ENCODE results near the gene UBR3. TPM values are rescaled to one million over a fixed set of nuclear protein-coding genes. Genes with fewer than 3 reads are reported as not detected.

Gene UBR3
- total and polyA plus RNA-seq, 2 of the 4 experiments (the other 2 are of a cell fraction): 10.0 to 33.9 TPM

DNA sequence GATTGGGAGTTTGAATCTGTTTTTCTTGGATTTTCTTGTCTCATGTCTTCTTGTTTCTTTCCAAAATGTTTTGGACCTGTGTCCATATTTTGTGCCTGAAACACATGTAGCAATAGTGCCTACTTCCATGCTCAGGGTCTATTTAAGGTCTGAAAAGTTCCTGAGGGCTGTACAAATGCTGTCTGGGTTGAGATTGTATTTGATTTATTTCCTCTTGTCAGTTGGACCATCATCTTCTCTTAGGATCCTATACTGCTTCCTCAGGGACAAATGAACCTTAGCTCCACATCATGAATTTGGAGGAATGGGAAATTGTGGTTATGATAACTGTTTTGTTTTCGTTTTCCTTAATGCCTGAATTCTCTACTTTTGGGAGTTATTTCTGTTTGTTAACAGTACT lies 59.9 kb downstream of the UBR3 start:
- H3K56ac ChIP-seq (ENCODE audit: extremely low read depth, insufficient read depth, low read length): no peak overlapping the region; the same call in 1 of the 2 replicates

More for the DNA sequence above, 59.9 kb downstream of the UBR3 start:
- H3K4ac ChIP-seq (ENCODE audit: low read depth, low read length): no peak overlapping the region
- no CpG with 5 or more reads among the region's 1 CpG for WGBS, 2 experiments (ENCODE audit: extremely low coverage in 2 of 2, insufficient read length in 1 of 2)
- no TSS peak for BruUV-seq (replicated peaks)
- H3K4me2 ChIP-seq (ENCODE audit: low read depth, low read length): no peak overlapping the region
- H3K36me3 ChIP-seq (ENCODE audit: control insufficient read depth, insufficient read depth, low read length): peaks cover 2% of the 10 kb centered on the region; the same call in 1 of the 2 replicates
- no peak overlapping the region for H3K27ac ChIP-seq (ENCODE audit: insufficient read depth, low read length)
- no peak overlapping the region; the same call in 1 of the 2 replicates for H3K23ac ChIP-seq (ENCODE audit: low read depth, low read length)
- H2AK5ac ChIP-seq (ENCODE audit: low read depth, low read length): no peak overlapping the region
- ATAC-seq (ENCODE audit: low read depth) (no peak), DNase-seq (no peak)
- no peak overlapping the region for H2BK20ac ChIP-seq (ENCODE audit: low read depth, low read length)
- H3K4me1 ChIP-seq (ENCODE audit: control insufficient read depth, insufficient read depth, low read length): no peaks in the 10 kb centered on the region; the same call in 1 of the 2 replicates
- no peak overlapping the region for H2BK120ac ChIP-seq (ENCODE audit: low read depth, low read length)
- H3K14ac ChIP-seq (replicated peaks; ENCODE audit: low read depth, low read length): no peak overlapping the region
- ChIA-PET POLR2A (ENCODE audit: unreplicated experiment) (no interaction called here), CTCF (interaction anchor here (0.6 to 1.0 kb wide), 2 partner anchors 11 to 124 kb away, joined by 3 read pairs; no protein-coding TSS in a partner anchor)
- H3K4me3 ChIP-seq (ENCODE audit: insufficient read depth, low read depth, low read length): no peak overlapping the region
- no peak overlapping the region for H4K5ac ChIP-seq (ENCODE audit: low read depth, low read length)
- H3K18ac ChIP-seq (ENCODE audit: low read depth, low read length): no peak overlapping the region
- no peaks in the 10 kb centered on the region for H3K9me3 ChIP-seq (ENCODE audit: control insufficient read depth, insufficient read depth, low read length)
- dilution Hi-C loops (cut with HindIII; ENCODE audit: low sequenced_read_pairs, unreplicated experiment) (no loop called here), intact Hi-C loops (cut with micrococcal nuclease) (no loop called here), in situ Hi-C loops (cut with MboI; ENCODE audit: low sequenced_read_pairs) (no loop called here)
- no peak overlapping the region for H4K8ac ChIP-seq (ENCODE audit: low read depth in 2 of 2, low read length in 2 of 2)
- H3K9ac ChIP-seq (ENCODE audit: low read depth, low read length): no peak overlapping the region
- TF ChIP-seq MAFK (IDR thresholded peaks at IDR 0.05; ENCODE audit: low read depth, low read length): no peak
- TF ChIP-seq, protein P1, sequence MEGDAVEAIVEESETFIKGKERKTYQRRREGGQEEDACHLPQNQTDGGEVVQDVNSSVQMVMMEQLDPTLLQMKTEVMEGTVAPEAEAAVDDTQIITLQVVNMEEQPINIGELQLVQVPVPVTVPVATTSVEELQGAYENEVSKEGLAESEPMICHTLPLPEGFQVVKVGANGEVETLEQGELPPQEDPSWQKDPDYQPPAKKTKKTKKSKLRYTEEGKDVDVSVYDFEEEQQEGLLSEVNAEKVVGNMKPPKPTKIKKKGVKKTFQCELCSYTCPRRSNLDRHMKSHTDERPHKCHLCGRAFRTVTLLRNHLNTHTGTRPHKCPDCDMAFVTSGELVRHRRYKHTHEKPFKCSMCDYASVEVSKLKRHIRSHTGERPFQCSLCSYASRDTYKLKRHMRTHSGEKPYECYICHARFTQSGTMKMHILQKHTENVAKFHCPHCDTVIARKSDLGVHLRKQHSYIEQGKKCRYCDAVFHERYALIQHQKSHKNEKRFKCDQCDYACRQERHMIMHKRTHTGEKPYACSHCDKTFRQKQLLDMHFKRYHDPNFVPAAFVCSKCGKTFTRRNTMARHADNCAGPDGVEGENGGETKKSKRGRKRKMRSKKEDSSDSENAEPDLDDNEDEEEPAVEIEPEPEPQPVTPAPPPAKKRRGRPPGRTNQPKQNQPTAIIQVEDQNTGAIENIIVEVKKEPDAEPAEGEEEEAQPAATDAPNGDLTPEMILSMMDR (conservative IDR thresholded peaks at IDR 0.05; ENCODE audit: low read depth, low read length): no peak
- no peak for TF ChIP-seq RCOR1 (IDR thresholded peaks at IDR 0.05; ENCODE audit: insufficient replicate concordance, low read length)
- no peak for TF ChIP-seq SMC3 (IDR thresholded peaks at IDR 0.05; ENCODE audit: low read depth, low read length)
- TF ChIP-seq, protein P2, sequence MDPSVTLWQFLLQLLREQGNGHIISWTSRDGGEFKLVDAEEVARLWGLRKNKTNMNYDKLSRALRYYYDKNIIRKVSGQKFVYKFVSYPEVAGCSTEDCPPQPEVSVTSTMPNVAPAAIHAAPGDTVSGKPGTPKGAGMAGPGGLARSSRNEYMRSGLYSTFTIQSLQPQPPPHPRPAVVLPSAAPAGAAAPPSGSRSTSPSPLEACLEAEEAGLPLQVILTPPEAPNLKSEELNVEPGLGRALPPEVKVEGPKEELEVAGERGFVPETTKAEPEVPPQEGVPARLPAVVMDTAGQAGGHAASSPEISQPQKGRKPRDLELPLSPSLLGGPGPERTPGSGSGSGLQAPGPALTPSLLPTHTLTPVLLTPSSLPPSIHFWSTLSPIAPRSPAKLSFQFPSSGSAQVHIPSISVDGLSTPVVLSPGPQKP (IDR thresholded peaks at IDR 0.05; ENCODE audit: borderline replicate concordance, low read depth, low read length): no peak
- TF ChIP-seq FOS (IDR thresholded peaks at IDR 0.05; ENCODE audit: low read depth, low read length): no peak
- TF ChIP-seq MAZ (IDR thresholded peaks at IDR 0.05; ENCODE audit: borderline replicate concordance, low read depth, low read length): no peak
- no peak for TF ChIP-seq RFX5 (IDR thresholded peaks at IDR 0.05; ENCODE audit: low read depth, low read length)
- TF ChIP-seq POLR2A (IDR thresholded peaks at IDR 0.05; ENCODE audit: low read depth, low read length): no peak
- no peak for TF ChIP-seq BHLHE40 (IDR thresholded peaks at IDR 0.05; ENCODE audit: low read depth, low read length)
- TF ChIP-seq NFE2L2 (IDR thresholded peaks at IDR 0.05; ENCODE audit: low read depth, low read length): no peak
- TF ChIP-seq MXI1 (IDR thresholded peaks at IDR 0.05; ENCODE audit: borderline replicate concordance, low read depth, low read length): no peak
- no peak for TF ChIP-seq RAD21 (IDR thresholded peaks at IDR 0.05; ENCODE audit: low read length)
- no peak for TF ChIP-seq CEBPB (IDR thresholded peaks at IDR 0.05; ENCODE audit: low read depth, low read length)
- TF ChIP-seq CHD1 (IDR thresholded peaks at IDR 0.05; ENCODE audit: low read depth, low read length): no peak
- TF ChIP-seq, protein P3, sequence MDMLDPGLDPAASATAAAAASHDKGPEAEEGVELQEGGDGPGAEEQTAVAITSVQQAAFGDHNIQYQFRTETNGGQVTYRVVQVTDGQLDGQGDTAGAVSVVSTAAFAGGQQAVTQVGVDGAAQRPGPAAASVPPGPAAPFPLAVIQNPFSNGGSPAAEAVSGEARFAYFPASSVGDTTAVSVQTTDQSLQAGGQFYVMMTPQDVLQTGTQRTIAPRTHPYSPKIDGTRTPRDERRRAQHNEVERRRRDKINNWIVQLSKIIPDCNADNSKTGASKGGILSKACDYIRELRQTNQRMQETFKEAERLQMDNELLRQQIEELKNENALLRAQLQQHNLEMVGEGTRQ (IDR thresholded peaks at IDR 0.05; ENCODE audit: low read depth, low read length): no peak
- peaks cover 6 to 20% of the 10 kb centered on the region in 2 experiments for H3K79me1 ChIP-seq (ENCODE audit: low read depth in 1 of 2, low read length in 2 of 2)
- no peak overlapping the region for H2BK15ac ChIP-seq (ENCODE audit: low read depth, low read length)
- H3K27me3 ChIP-seq (ENCODE audit: control insufficient read depth, insufficient read depth, low read length): no peaks in the 10 kb centered on the region
- H4K91ac ChIP-seq (ENCODE audit: insufficient read depth, low read depth, low read length): no peak overlapping the region
- H2BK5ac ChIP-seq (ENCODE audit: low read depth, low read length, poor library complexity, severe bottlenecking): no peak overlapping the region
- H2AFZ ChIP-seq (replicated peaks; ENCODE audit: low read length, poor library complexity): no peak overlapping the region
- no peak overlapping the region for H2AK9ac ChIP-seq (replicated peaks; ENCODE audit: low read depth, low read length, poor library complexity)
- peaks cover 8% of the 10 kb centered on the region for H3K9me1 ChIP-seq (ENCODE audit: insufficient read depth, low read length)
- H4K20me1 ChIP-seq (ENCODE audit: insufficient read depth, low read length): peaks cover 3% of the 10 kb centered on the region; the same call in 1 of the 2 replicates
